Measurements from ENCODE around the gene CHAT. TPM values are rescaled to one million over a fixed set of nuclear protein-coding genes. Genes with fewer than 3 reads are reported as not detected.

The CHAT gene
- total and polyA plus RNA-seq, 2 of the 13 experiments (the other 11 are each of a cell fraction or from before 2014, with no cell fraction given), result not detected

GRCh38 chr10:49614242-49615198 is 683 bp downstream of the CHAT start:
- H3K4me2 ChIP-seq (ENCODE audit: low read depth, low read length), result no peak overlapping the region
- H3K36me3 ChIP-seq (replicated peaks in 1 of 2; ENCODE audit: control insufficient read depth in 1 of 2, insufficient read depth in 2 of 2, low read length in 2 of 2), result no peaks in the 10 kb centered on the region
- H3K9ac ChIP-seq (ENCODE audit: insufficient read depth, low read depth, low read length), result no peak overlapping the region
- H3K4me3 ChIP-seq (replicated peaks in 1 of 3; ENCODE audit: insufficient read depth in 1 of 3, low read depth in 2 of 3, low read length in 3 of 3), result no peak overlapping the region
- DNase-seq (ENCODE audit: low spot score) (no peak), FAIRE-seq (no peak), ATAC-seq (no peak)
- 25% methylated on average over 8 of the region's 49 CpGs for WGBS (ENCODE audit: low lambda C conversion rate)
- ChIA-PET POLR2A (no interaction called here), CTCF (ENCODE audit: low intra/inter-chr PET ratio, low total read pairs) (no interaction called here)
- no peaks in the 10 kb centered on the region for H3K79me2 ChIP-seq (ENCODE audit: insufficient read depth, low read length)
- in situ Hi-C loops (cut with HindIII; ENCODE audit: extremely low pct_ligation_motif_present, low pct_unique_long_range_greater_than_20kb), result no loop called here
- intact Hi-C loops (cut with micrococcal nuclease; ENCODE audit: unreplicated experiment), result no loop called here
- no peak for TF ChIP-seq ZNF546 (CRISPR knock-in tag; conservative IDR thresholded peaks at IDR 0.05)
- peak; percentile 24; the same call in 1 of the 2 replicates for TF ChIP-seq EZH2 (conservative IDR thresholded peaks at IDR 0.05; ENCODE audit: low read depth, low read length)
- H3K9me3 ChIP-seq (ENCODE audit: low read length), result no peaks in the 10 kb centered on the region
- H2AFZ ChIP-seq (ENCODE audit: low read length), result no peak overlapping the region
- peaks cover 2% of the 10 kb centered on the region for H4K20me1 ChIP-seq (ENCODE audit: insufficient read depth, low read length)
- peaks cover 7 to 54% of the 10 kb centered on the region in 2 experiments; a peak in 4 of 5 replicates for H3K27me3 ChIP-seq (ENCODE audit: control insufficient read depth in 1 of 2, insufficient read depth in 2 of 2, low read length in 2 of 2)
- no peaks in the 10 kb centered on the region for H3K4me1 ChIP-seq (ENCODE audit: insufficient read depth, low read length)
- H3K27ac ChIP-seq (ENCODE audit: extremely low read length, insufficient read depth, low read length), result no peak overlapping the region
- BruUV-seq (replicated peaks), result no TSS peak

- H3K36me3 ChIP-seq (replicated peaks in 1 of 2; ENCODE audit: control insufficient read depth in 1 of 2, insufficient read depth in 2 of 2, low read length in 2 of 2), result no peaks in the 10 kb centered on the region
- DNase-seq (ENCODE audit: low spot score) (no peak), FAIRE-seq (no peak), ATAC-seq (no peak)
- no peak overlapping the region for H3K4me3 ChIP-seq (replicated peaks in 1 of 3; ENCODE audit: insufficient read depth in 1 of 3, low read depth in 2 of 3, low read length in 3 of 3)
- intact Hi-C loops (cut with micrococcal nuclease; ENCODE audit: unreplicated experiment), result no loop called here
- H3K4me2 ChIP-seq (ENCODE audit: low read depth, low read length), result no peak overlapping the region
- H3K9me3 ChIP-seq (ENCODE audit: low read length), result no peaks in the 10 kb centered on the region
- in situ Hi-C loops (cut with HindIII; ENCODE audit: extremely low pct_ligation_motif_present, low pct_unique_long_range_greater_than_20kb), result no loop called here
- TF ChIP-seq ZFY (CRISPR knock-in tag; IDR thresholded peaks at IDR 0.05), result no peak
- TF ChIP-seq HNRNPUL1 (IDR thresholded peaks at IDR 0.05; ENCODE audit: low read depth, low read length), result no peak
- WGBS (ENCODE audit: low lambda C conversion rate), result 29% methylated on average over 5 of the region's 5 CpGs
- CTCF ChIA-PET (ENCODE audit: low intra/inter-chr PET ratio, low total read pairs), result no interaction called here
- peaks cover 2% of the 10 kb centered on the region for H4K20me1 ChIP-seq (ENCODE audit: insufficient read depth, low read length)
- H2AFZ ChIP-seq (ENCODE audit: low read length), result no peak overlapping the region
- POLR2A ChIA-PET, result no interaction called here
- peaks cover 7 to 60% of the 10 kb centered on the region in 2 experiments; a peak in 4 of 5 replicates for H3K27me3 ChIP-seq (ENCODE audit: control insufficient read depth in 1 of 2, insufficient read depth in 2 of 2, low read length in 2 of 2)
- H3K9ac ChIP-seq (ENCODE audit: insufficient read depth, low read depth, low read length), result no peak overlapping the region
- no peaks in the 10 kb centered on the region for H3K4me1 ChIP-seq (ENCODE audit: insufficient read depth, low read length)
- no peaks in the 10 kb centered on the region for H3K79me2 ChIP-seq (ENCODE audit: insufficient read depth, low read length)
- BruUV-seq (replicated peaks), result no TSS peak
- no peak overlapping the region for H3K27ac ChIP-seq (ENCODE audit: extremely low read length, insufficient read depth, low read length)
These were observed 1.4 kb downstream of the CHAT start for GRCh38 chr10:49615213-49615612.

All from HepG2 (cell line).